Lung (tissue), 12 donors: ENCODE results near the gene MRPL49. TPM values are rescaled to one million over a fixed set of nuclear protein-coding genes. Genes with fewer than 3 reads are reported as not detected.
A peak's percentile ranks its signal among the peaks of the same experiment; 100 is the strongest.

Source experiments
- ATAC-seq: fragments of 200-7000 bp; cut with Tn5 transposase; one replicate; pipeline ENCODE4 v1.9.1; 2020; ENCODE audit warnings: moderate number of reproducible peaks; ENCODE audit not compliant: insufficient read depth, low FRiP score
- DNase-seq, 3 donors: peaks; one replicate each; pipeline ENCODE4 v3.0.0-alpha.2; 2013 to 2017
- H3K27ac ChIP-seq, 2 donors: one replicate each; pipeline ENCODE4 v1.5.1; 2013; ENCODE audit warnings: mild to moderate bottlenecking in 2 of 2, moderate library complexity in 2 of 2, control low read depth in 1 of 2, inconsistent platforms in 1 of 2, low read depth in 1 of 2, low read length in 1 of 2
- H3K27me3 ChIP-seq, 3 donors: one replicate each; pipeline ENCODE4 v1.5.1; 2013; ENCODE audit warnings: low read length in 2 of 3; ENCODE audit not compliant: control insufficient read depth in 3 of 3, insufficient read depth in 3 of 3
- H3K36me3 ChIP-seq, 4 donors: one replicate each; pipeline ENCODE4 v1.5.1; 2013; ENCODE audit warnings: low read length in 4 of 4, mild to moderate bottlenecking in 1 of 4, moderate library complexity in 1 of 4; ENCODE audit not compliant: control insufficient read depth in 4 of 4, insufficient read depth in 4 of 4
- H3K4me1 ChIP-seq, 5 donors: one replicate each; pipeline ENCODE4 v1.5.1; 2013; ENCODE audit warnings: low read length in 5 of 5, mild to moderate bottlenecking in 2 of 5, moderate library complexity in 1 of 5; ENCODE audit not compliant: control insufficient read depth in 5 of 5, insufficient read depth in 5 of 5
- H3K4me3 ChIP-seq: one replicate; pipeline ENCODE4 v1.5.1; 2013; ENCODE audit warnings: mild to moderate bottlenecking, control low read depth, moderate library complexity
- H3K9ac ChIP-seq, 2 donors: one replicate each; pipeline ENCODE4 v1.5.1; 2013; ENCODE audit warnings: low read length in 2 of 2, control low read depth in 1 of 2; ENCODE audit not compliant: insufficient read depth in 1 of 2
- H3K9me3 ChIP-seq, 4 donors: one replicate each; pipeline ENCODE4 v1.5.1; 2013; ENCODE audit warnings: low read length in 3 of 4, mild to moderate bottlenecking in 1 of 4, moderate library complexity in 1 of 4; ENCODE audit not compliant: control insufficient read depth in 4 of 4, insufficient read depth in 3 of 4
- CTCF ChIP-seq: IDR thresholded peaks from 2 replicates; pipeline ENCODE4 v1.5.1; 2012; ENCODE audit warnings: mild to moderate bottlenecking; ENCODE audit errors: control extremely low read depth, extremely low read depth
- WGBS, 2 donors: extraction: QIAGEN DNeasy Blood & Tissue Kit; methylation state at CpG; one replicate each; pipeline ENCODE4 v1.1.7; 2013; 5-methylcytosine and 5-hydroxymethylcytosine counted together
- polyA plus RNA-seq, 2 donors: library from polyadenylated mRNA; stranded (reverse); fragments of 200-250 nt; gene quantifications; one replicate each; pipeline ENCODE4 v1.2.1, GENCODE V29; 2013
- total RNA-seq, 2 donors: library from RNA; depleted of rRNA in 1 of 2; stranded (reverse); fragments of >200 nt in 1 of 2; gene quantifications; one replicate each; pipeline ENCODE4 v1.2.1, GENCODE V29; 2014 to 2021
- donor health status: control.
- donor health status: control.
- donor health status: Bipolar disorder and iron deficiency.
- donor health status: healthy.
- donor health status: DM: yes; HTN: yes; CAD: no.

The MRPL49 gene
- total and polyA plus RNA-seq, 4 donors: 26.3 to 57.2 (median 39.9) TPM

- Histone ChIP-seq H3K27me3 (no peaks in the 10 kb centered on the region), H3K36me3 (peaks cover 7 to 29% (median 25%) of the 10 kb centered on the region in 4 donors), H3K4me3 (peak overlapping the region; percentile 95), H3K27ac (peak overlapping the region; percentile 96 to 98), H3K9ac (peak overlapping the region; percentile 92 to 96), H3K4me1 (peaks cover 0 to 20% (median 12%) of the 10 kb centered on the region in 5 donors), H3K9me3 (no peaks in the 10 kb centered on the region)
- DNase-seq (peak; percentile 91 to 97 (median 97)), ATAC-seq (peak; percentile 86)
- whole genome bisulfite sequencing, 2 donors: 2 to 3% methylated on average over 24 of the region's 24 CpGs
- TF ChIP-seq CTCF: no peak
Measured at GRCh38 chr11:65134952-65135632, 13.0 kb downstream of the MRPL49 start.

GRCh38 chr11:65135633-65136145 is 13.6 kb downstream of the MRPL49 start:
- no peak for DNase-seq
- H3K4me1 ChIP-seq: peaks cover 0 to 20% (median 12%) of the 10 kb centered on the region in 5 donors
- peak overlapping the region; percentile 92 to 96 for H3K9ac ChIP-seq
- H3K9me3 ChIP-seq: no peaks in the 10 kb centered on the region
- H3K36me3 ChIP-seq: peaks cover 6 to 24% (median 21%) of the 10 kb centered on the region in 4 donors
- WGBS, 2 donors: 60 to 61% methylated on average over 11 of the region's 11 CpGs
- no peaks in the 10 kb centered on the region for H3K27me3 ChIP-seq
- no peak for TF ChIP-seq CTCF
- no peak for ATAC-seq
- H3K4me3 ChIP-seq: peak overlapping the region; percentile 24
- peak overlapping the region; percentile 96 to 98 for H3K27ac ChIP-seq

- Histone ChIP-seq H3K9me3 (no peaks in the 10 kb centered on the region), H3K27ac (no peak overlapping the region), H3K27me3 (no peaks in the 10 kb centered on the region), H3K9ac (no peak overlapping the region), H3K36me3 (peaks cover 6 to 15% (median 13%) of the 10 kb centered on the region in 4 donors), H3K4me3 (no peak overlapping the region), H3K4me1 (peaks cover 0 to 20% (median 12%) of the 10 kb centered on the region in 5 donors)
- 91 to 93% methylated on average over 15 of the region's 15 CpGs for WGBS, 2 donors
- ATAC-seq (no peak), DNase-seq (no peak)
- TF ChIP-seq CTCF: no peak
Measured at GRCh38 chr11:65136515-65137096, 14.5 kb downstream of the MRPL49 start.
